GM23248 (cell line): ENCODE measurements around the gene SS18L1.

ENCODE experiments used
- EZH2 ChIP-seq: fragments of 200-600 bp; sonication (generic); IDR thresholded peaks from 2 replicates; pipeline ENCODE4 v1.6.1; 2018; ENCODE audit warnings: antibody characterized with exemption, mild to moderate bottlenecking; ENCODE audit not compliant: insufficient read depth, poor library complexity, severe bottlenecking
- EZH2phosphoT487 ChIP-seq: fragments of 200-600 bp; sonication (generic); IDR thresholded peaks from 2 replicates; pipeline ENCODE4 v1.6.1; 2018; ENCODE audit warnings: antibody characterized with exemption, moderate library complexity, mild to moderate bottlenecking, low read depth; ENCODE audit not compliant: insufficient read depth

GRCh38 chr20:62117658-62118057 lies 25.9 kb upstream of the SS18L1 start:
- TF ChIP-seq EZH2phosphoT487 (no peak), EZH2 (peak; percentile 22)
